Measurements from ENCODE around the gene RND3. TPM values are rescaled to one million over a fixed set of nuclear protein-coding genes. Genes with fewer than 3 reads are reported as not detected.

The RND3 gene
- total RNA-seq, 2 donors from 2014 or later, result not detected

DNA sequence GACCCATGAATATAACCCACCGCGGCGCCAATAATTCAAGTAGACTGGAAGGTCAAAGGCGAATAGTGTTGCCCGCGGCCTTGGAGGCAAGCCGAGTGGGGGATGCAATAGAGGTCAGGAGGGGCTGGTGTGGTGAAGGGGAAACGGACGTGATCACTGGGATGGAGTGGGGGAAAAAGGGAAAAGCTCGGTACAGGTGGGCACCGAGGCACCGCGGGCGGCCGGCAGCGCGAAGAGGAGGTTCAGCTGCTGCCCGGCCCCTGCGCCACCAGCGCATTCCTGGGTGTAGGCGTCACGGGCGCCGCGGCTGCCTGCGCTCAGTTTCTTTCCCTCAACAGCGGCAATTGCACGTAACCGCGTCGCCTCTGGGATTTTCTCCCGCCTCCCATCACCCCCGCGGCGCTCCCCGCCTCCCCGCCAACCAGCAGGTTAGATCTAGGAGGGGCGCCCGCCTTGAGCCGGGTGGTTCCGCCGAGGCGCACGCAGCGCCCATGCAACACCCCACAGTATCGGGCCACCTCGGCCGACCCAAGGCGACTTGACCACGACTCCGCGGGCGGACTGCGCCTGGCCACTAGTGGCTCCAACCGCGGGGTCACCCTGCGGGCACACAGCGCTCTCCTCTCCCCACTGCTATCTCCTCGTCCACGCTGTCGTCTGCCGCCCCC, 1.5 kb downstream of the RND3 start:
- no peak for DNase-seq
- Mint-ChIP-seq H3K27ac (no peak overlapping the region), H3K4me3 (peak overlapping the region; percentile 53 to 77), H3K27me3 (ENCODE audit: low read depth) (peaks cover 60% of the 10 kb centered on the region), H3K9me3 (no peaks in the 10 kb centered on the region), H3K4me1 (ENCODE audit: low read depth) (peaks cover 8% of the 10 kb centered on the region), H3K36me3 (ENCODE audit: insufficient read depth in 2 of 2) (no peaks in the 10 kb centered on the region)
- no peak for ATAC-seq (replicated peaks in 1 of 2)

GRCh38 chr2:150485114-150485870, 2.2 kb downstream of the RND3 start:
- peak; percentile 1 to 11 for DNase-seq
- ATAC-seq (replicated peaks in 1 of 2), result peak; percentile 28 to 29
- Mint-ChIP-seq H3K27me3 (ENCODE audit: low read depth) (peaks cover 59% of the 10 kb centered on the region), H3K4me1 (ENCODE audit: low read depth) (peaks cover 8% of the 10 kb centered on the region), H3K27ac (no peak overlapping the region), H3K9me3 (no peaks in the 10 kb centered on the region), H3K36me3 (ENCODE audit: insufficient read depth in 2 of 2) (no peaks in the 10 kb centered on the region), H3K4me3 (peak overlapping the region; percentile 53 to 77)

DNA sequence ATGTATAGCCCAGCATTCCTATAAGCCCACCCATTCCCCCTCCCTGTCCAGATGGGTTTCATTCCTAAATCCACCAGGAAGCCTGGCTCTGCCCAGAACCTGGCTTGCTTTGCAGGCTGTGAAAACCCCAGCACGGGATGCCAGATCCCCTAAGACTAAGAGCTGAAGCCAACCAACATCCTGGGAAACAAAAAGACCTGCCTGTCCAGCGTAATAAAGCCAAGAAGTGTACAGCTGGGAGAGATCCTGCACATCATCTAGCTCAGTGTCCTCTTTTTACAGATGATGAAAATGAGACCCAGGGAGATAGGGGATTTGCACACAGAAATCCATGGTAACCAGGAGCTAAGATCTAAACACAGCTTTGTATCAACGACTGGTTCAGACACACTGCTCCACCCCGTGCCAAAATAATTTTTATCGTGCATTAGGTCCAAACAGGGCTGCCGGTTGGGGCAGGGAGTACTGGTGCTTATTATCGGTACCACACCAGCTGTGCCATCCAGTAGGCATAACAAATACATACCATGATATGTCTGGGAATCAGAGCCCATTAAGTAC, 2.9 kb downstream of the RND3 start:
- H3K27me3 Mint-ChIP-seq (ENCODE audit: low read depth), result peaks cover 51% of the 10 kb centered on the region
- no peak overlapping the region for H3K4me3 Mint-ChIP-seq
- no peaks in the 10 kb centered on the region for H3K9me3 Mint-ChIP-seq
- ATAC-seq (replicated peaks in 1 of 2), result no peak
- H3K4me1 Mint-ChIP-seq (ENCODE audit: low read depth), result peaks cover 8% of the 10 kb centered on the region
- no peak for DNase-seq
- H3K27ac Mint-ChIP-seq, result no peak overlapping the region
- H3K36me3 Mint-ChIP-seq (ENCODE audit: insufficient read depth in 2 of 2), result no peaks in the 10 kb centered on the region

- Mint-ChIP-seq H3K4me1 (ENCODE audit: low read depth) (peaks cover 8% of the 10 kb centered on the region), H3K36me3 (ENCODE audit: insufficient read depth in 2 of 2) (no peaks in the 10 kb centered on the region), H3K4me3 (no peak overlapping the region), H3K9me3 (no peaks in the 10 kb centered on the region), H3K27ac (no peak overlapping the region), H3K27me3 (ENCODE audit: low read depth) (peaks cover 46% of the 10 kb centered on the region)
- no peak for DNase-seq
- ATAC-seq (replicated peaks in 1 of 2), result no peak
Measured at GRCh38 chr2:150484006-150484405, 3.5 kb downstream of the RND3 start.

- Mint-ChIP-seq H3K27ac (no peak overlapping the region), H3K36me3 (ENCODE audit: insufficient read depth in 2 of 2) (no peaks in the 10 kb centered on the region), H3K4me3 (no peak overlapping the region), H3K9me3 (no peaks in the 10 kb centered on the region), H3K4me1 (ENCODE audit: low read depth) (peaks cover 8% of the 10 kb centered on the region), H3K27me3 (ENCODE audit: low read depth) (peaks cover 41% of the 10 kb centered on the region)
- ATAC-seq (replicated peaks in 1 of 2) (no peak), DNase-seq (no peak)
Measured at GRCh38 chr2:150483532-150483931, 3.9 kb downstream of the RND3 start.

DNA sequence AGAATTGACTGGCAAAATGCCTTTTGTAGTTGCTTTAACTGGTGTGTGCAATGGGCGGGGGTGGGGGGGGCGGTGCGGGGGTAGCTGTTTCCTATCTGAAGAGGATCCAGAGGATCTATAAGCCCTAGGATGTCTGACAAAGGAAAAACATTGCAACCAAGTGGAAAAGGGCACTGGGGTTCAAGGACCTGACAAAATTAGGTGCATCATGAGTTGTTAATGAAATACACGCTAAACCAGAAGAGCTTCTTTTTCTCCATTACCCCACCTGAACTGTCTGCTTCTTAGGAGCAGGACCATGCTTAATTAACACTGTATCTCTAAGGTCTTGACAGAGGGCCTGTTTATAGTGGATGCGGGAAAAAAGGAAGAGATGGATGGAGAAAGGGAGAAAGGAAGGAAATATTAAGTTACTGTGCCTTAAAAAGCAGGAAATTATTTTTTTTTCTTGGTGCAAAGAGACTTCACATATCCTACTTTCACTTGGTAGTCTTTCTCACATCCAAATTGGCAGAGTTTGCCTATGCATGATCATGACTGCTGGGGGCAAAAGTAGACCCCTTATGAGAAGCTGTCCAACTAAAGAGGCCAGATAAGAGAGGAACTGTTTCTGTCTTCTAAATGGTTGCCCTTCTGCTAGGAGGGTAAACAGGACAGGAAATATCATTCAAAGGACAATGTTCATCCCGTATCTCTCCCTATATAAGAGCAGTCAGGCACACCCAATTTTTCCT, 4.6 kb downstream of the RND3 start:
- Mint-ChIP-seq H3K27me3 (ENCODE audit: low read depth) (peaks cover 37% of the 10 kb centered on the region), H3K27ac (no peak overlapping the region), H3K4me3 (no peak overlapping the region), H3K9me3 (no peaks in the 10 kb centered on the region), H3K36me3 (ENCODE audit: insufficient read depth in 2 of 2) (no peaks in the 10 kb centered on the region), H3K4me1 (ENCODE audit: low read depth) (peaks cover 8% of the 10 kb centered on the region)
- ATAC-seq (replicated peaks in 1 of 2) (no peak), DNase-seq (no peak)

DNA sequence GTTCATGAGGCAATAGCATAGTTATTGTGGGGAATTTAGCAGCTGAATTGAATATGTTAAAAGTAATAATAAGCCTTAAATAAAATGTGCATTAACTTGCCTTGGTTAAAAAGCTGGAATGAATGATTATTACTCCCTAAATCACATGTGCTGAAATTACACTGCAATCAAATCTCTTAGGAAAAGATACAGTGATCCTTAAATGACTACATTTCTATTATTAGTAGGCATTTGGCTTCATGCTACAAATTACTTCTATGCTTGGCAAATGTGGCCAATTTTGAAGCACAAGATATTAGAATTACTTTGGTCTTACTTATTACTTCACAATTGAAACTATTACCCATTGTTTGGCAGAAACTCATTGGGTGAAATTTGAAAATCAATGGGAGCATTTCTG, 5.4 kb downstream of the RND3 start:
- Mint-ChIP-seq H3K9me3 (no peaks in the 10 kb centered on the region), H3K4me3 (no peak overlapping the region), H3K36me3 (ENCODE audit: insufficient read depth in 2 of 2) (no peaks in the 10 kb centered on the region), H3K4me1 (ENCODE audit: low read depth) (peaks cover 8% of the 10 kb centered on the region), H3K27ac (no peak overlapping the region), H3K27me3 (ENCODE audit: low read depth) (peaks cover 35% of the 10 kb centered on the region)
- no peak for ATAC-seq (replicated peaks in 1 of 2)
- DNase-seq, result no peak

DNA sequence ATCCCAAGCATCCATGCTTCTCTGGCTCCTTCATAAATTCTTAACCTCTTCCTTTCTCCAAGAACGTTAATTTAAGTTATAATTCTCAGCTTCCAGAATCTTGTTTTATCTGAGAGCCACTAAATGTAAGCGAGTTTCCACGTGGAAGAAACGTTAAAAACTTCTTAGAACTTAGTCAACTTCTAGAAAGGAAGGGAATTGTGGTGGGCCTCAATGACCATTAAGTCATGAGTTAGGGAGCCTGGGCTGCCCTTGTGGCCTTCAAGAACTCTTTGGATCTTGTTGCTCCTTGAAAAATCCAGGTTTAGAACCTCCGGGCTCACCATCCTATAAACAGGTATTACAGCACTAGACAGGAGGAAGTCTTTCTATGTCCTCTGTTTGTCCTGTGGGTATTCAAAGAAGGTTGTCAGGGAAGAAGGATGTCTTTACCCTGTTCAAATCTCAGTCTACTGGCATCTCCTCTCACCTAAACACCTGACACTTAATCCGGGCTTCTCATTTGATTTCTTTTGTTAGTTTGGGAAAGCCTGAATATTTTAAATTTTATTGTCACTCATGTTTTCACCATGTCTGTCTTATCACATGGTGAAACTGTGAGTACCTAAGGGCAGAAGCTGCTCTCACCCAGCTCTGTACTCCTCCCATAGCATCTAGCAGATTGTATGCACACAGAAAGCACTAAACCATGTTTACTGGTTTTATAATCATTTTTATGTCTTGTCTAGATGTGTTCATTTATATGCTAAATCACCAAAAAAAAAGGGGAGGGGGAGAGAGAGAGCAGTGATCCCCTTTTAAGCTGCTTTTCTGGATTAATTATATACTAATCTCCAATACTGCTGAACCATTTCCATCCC, 6.3 kb downstream of the RND3 start:
- Mint-ChIP-seq H3K4me1 (ENCODE audit: low read depth) (no peaks in the 10 kb centered on the region), H3K36me3 (ENCODE audit: insufficient read depth in 2 of 2) (no peaks in the 10 kb centered on the region), H3K9me3 (no peaks in the 10 kb centered on the region), H3K27me3 (ENCODE audit: low read depth) (peaks cover 27% of the 10 kb centered on the region), H3K4me3 (no peak overlapping the region), H3K27ac (no peak overlapping the region)
- DNase-seq (no peak), ATAC-seq (replicated peaks in 1 of 2) (no peak)

DNA sequence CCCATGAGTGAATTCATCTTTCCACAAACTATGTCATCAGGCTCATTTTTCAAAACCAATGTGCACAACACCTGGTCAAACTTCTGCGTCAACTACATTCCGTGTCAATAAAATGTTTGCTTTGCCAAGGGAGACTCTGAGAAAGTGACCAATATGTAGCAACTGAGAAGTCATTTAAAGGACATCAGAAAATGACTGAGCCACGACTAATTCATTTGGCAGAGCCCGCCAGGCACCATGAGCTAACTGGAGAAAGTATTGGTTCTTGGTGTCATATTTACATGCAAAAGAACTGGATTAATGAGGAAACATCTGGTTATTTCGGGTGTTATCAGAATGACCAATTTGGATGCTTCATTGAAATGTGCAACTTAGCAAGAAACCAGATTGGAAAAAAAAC, 7.2 kb downstream of the RND3 start:
- ATAC-seq (replicated peaks in 1 of 2) (no peak), DNase-seq (no peak)
- H3K9me3 Mint-ChIP-seq, result no peaks in the 10 kb centered on the region
- H3K4me1 Mint-ChIP-seq (ENCODE audit: low read depth), result no peaks in the 10 kb centered on the region
- H3K27me3 Mint-ChIP-seq (ENCODE audit: low read depth), result peaks cover 18% of the 10 kb centered on the region
- H3K36me3 Mint-ChIP-seq (ENCODE audit: insufficient read depth in 2 of 2), result no peaks in the 10 kb centered on the region
- H3K4me3 Mint-ChIP-seq, result no peak overlapping the region
- H3K27ac Mint-ChIP-seq, result no peak overlapping the region

- Mint-ChIP-seq H3K36me3 (ENCODE audit: insufficient read depth in 2 of 2) (no peaks in the 10 kb centered on the region), H3K4me1 (ENCODE audit: low read depth) (no peaks in the 10 kb centered on the region), H3K9me3 (no peaks in the 10 kb centered on the region), H3K27ac (no peak overlapping the region), H3K27me3 (ENCODE audit: low read depth) (peaks cover 9% of the 10 kb centered on the region), H3K4me3 (no peak overlapping the region)
- DNase-seq (no peak), ATAC-seq (replicated peaks in 1 of 2) (no peak)
Measured at GRCh38 chr2:150479075-150479915, 8.2 kb downstream of the RND3 start.

GRCh38 chr2:150478200-150478974, 9.1 kb downstream of the RND3 start:
- H3K4me1 Mint-ChIP-seq (ENCODE audit: low read depth), result no peaks in the 10 kb centered on the region
- no peak overlapping the region for H3K4me3 Mint-ChIP-seq
- H3K9me3 Mint-ChIP-seq, result no peaks in the 10 kb centered on the region
- DNase-seq (no peak), ATAC-seq (replicated peaks in 1 of 2) (no peak)
- no peak overlapping the region for H3K27ac Mint-ChIP-seq
- peaks cover 6% of the 10 kb centered on the region for H3K27me3 Mint-ChIP-seq (ENCODE audit: low read depth)
- no peaks in the 10 kb centered on the region for H3K36me3 Mint-ChIP-seq (ENCODE audit: insufficient read depth in 2 of 2)

Data from activated T-cell treated with anti-CD3 and anti-CD28 coated beads, Interleukin-2, amount 50 U/mL, for 72 hours (primary cell).